ENCODE data around the gene CD180.
A peak's percentile ranks its signal among the peaks of the same experiment; 100 is the strongest.
"Not testable (repeated sequence)": the region's sequence is repeated elsewhere in the genome, so short reads cannot be mapped to it uniquely, and the experiment has no call there.

The CD180 gene

DNA sequence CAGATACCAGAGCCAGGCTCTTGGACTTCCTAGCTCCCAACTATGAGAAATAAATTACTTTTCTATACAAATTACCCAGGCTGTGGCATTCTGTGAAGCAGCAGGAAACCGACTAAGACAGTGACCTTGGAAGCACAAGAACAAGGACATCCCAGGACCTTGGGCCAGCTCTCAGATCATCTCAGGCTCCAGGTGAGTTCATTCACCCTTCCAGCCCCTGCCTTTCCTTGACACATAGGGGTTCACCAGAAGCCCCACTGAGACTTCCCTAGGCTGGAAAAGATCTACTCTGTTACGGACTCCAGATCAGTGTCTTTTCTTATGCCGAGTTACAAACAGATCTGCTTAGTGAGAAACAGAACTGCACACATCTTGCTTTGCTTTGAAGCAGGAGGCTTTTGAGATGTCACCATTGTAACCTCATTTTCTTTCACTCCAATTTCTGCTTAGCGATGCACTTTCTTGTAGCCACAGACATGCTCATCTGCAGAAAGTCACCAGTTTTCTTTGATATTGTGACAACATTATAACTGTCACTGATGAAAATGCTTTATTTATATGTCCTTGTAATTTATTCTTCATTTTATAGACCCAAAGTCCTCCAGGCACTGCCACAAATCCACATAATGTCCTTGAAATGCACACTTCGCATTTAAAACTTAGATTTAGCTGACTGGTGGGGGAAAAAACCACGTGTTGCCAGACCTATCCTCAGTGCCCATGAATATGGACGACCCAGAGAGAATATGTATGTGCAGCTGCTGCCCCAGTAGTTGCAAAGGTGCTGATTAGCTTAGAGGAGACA, 8.1 kb downstream of the CD180 start:
- no peak for DNase-seq

DNA sequence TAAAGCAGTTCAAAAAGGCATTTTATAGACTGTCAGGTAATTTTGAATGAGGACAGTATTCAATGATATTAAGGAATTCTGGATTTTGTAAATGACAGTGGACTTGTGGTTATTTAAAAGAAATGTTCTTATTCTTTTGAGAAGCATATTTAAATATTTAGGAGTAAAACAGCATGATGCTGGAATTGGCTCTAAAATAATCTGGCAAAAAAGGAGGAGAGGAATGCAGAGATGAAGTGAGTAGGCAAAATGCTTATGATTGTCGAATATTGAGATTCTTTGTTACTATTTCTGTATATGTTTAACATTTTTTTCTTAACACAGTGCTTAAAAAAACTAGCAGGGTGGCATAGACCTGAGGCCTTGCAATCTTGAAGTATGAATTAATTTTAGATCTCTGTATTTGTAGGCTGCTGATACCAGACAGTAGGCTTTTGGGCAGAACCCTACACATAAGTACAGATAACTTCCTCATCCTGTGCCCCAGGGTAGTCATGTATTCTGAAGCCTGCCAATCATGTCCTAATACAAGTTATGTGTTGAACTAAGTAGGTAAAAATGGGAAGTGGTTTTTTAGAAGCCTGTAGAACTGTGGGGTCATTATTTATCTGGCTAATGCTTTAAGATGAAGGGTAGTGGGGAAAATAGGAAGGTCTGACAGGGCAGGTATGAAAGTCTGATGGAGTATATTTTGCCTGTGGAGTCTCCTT, 9.4 kb downstream of the CD180 start:
- DNase-seq: no peak

DNA sequence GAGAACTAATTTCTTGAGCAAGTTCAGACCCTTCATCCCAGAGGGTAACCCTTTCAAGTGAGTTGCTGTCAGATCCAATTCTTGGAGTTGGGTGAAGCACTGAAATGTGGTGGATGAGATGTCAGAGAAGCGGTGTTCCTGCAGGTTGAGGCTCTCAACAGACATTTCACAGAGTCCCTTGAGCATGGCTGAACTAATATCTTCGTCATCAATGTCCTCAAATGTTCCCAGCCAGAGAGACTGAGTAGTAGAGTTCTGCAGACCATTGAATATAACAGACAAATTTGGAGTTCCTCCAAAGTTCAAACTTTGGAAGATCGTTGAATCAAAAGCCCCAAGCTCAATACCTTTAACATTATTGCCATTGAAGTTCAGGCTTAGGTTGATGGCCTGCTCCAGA, 12.7 kb downstream of the CD180 start:
- no peak for DNase-seq

- peak; percentile 19 for DNase-seq
These were observed 14.3 kb downstream of the CD180 start for GRCh38 chr5:67182301-67182790.

DNA sequence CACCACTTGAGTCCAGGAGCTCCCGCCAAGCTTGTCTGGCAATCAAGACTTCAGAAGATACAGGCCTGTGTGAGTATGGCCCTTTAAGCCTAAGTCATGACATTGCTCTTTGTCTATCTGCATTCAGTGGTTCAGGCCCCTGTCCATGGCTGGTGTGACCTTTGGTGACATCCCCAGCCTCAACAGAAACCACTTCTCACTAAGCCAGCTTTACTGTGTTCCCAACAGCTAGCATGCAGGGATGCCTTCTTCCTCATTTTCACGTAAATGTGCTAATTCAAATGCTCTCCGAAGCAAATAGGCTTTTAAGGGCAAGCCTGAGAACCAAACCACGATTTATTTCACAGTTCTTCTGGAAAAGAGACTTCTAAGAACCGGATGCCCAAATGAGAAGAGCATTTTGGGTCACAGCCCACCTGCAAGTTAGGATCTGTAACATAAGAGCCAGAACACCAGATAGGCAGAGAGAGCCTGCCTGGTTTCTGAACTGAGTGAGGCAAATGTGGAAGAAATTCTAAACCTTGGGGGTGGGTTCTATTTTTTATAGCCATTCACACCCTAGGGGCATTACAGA, 14.9 kb downstream of the CD180 start:
- DNase-seq: no peak

DNA sequence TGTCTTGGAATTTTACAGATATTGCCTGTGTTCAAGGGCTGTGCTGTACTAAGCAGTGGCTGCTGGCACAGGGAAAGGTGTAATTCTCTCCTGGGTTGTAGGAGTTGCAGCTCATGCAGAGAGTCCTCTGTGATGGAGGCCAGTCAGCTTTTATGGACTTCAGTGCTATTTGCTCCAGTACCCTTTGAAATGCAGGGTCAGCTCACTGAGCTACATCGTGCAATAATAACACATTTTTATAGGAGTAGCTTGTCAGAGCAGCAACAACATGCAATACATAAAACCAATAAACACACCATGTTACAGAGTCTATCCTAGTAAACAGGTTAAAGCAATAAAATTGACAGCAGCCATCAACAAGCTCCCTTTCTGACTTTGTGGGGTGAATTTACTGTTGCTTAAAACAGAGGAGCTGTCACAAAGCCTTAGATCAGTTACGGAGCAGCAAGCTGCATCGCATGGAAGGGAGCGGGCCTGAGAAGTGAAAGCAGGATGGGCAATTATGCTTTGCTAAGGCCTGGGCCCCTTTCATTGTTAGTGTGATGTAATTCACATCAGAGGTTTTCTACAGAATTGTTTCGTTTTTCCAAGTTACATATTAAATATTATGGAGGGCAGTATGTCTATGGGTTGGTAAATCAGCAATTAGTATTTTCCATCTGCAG, 16.8 kb downstream of the CD180 start:
- no peak for DNase-seq

- DNase-seq: no peak
These were observed 17.6 kb downstream of the CD180 start for GRCh38 chr5:67178966-67179365.

DNA sequence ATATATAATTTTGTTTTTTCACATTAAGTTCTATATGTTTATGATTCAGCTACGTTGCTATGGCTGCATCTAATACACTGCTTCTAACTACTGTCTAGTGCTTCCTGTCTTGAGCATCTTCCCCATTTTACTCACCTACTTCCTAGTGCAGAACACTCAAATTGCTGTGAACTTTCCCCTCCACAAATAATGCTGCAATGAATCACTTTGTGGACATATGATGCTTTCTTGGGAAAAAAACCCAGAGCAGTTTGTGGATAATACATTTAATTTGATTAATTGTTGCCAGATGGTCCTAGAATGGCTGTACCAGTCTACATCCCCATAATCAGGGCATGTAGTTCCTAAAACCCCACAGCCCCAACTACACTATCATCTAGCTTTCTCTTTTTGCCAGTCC, 18.5 kb downstream of the CD180 start:
- DNase-seq: no peak

DNA sequence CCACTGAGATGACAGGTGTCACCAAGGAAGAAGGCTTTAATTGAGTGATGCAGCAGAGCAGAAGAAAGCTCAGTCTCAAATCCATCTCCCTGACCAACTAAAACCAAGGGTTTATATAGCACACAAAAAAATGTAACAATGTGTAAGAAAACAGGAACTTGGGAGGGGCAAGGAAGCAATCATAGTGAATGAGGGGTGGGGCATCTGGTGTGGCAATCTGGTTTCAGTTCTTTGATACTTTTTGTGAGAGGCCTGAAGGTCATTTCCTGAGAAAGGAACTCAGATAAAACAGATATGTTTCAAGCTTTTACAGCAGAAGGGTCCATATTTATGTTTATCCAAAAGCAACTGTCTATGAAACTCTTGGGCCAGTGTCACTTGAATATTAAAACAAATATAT, 19.7 kb downstream of the CD180 start:
- DNase-seq: no peak

- DNase-seq: no peak
These were observed 22.6 kb downstream of the CD180 start for GRCh38 chr5:67173959-67174358.

DNA sequence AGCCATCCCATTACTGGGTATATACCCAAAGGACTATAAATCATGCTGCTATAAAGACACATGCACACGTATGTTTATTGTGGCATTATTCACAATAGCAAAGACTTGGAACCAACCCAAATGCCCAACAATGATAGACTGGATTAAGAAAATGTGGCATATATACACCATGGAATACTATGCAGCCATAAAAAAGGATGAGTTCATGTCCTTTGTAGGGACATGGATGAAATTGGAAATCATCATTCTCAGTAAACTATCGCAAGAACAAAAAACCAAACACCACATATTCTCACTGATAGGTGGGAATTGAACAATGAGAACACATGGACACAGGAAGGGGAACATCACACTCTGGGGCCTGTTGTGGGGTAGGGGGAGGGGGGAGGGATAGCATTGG, 23.2 kb downstream of the CD180 start:
- not testable (repeated sequence) for DNase-seq

- DNase-seq: no peak
These were observed 25.8 kb downstream of the CD180 start for GRCh38 chr5:67170767-67171166.

- no peak for DNase-seq
These were observed 28.5 kb downstream of the CD180 start for GRCh38 chr5:67168069-67168468.

GRCh38 chr5:67166460-67167285, 29.9 kb downstream of the CD180 start:
- no peak for DNase-seq

- peak; percentile 74 for DNase-seq
These were observed 30.8 kb downstream of the CD180 start for GRCh38 chr5:67165526-67166459.

DNA sequence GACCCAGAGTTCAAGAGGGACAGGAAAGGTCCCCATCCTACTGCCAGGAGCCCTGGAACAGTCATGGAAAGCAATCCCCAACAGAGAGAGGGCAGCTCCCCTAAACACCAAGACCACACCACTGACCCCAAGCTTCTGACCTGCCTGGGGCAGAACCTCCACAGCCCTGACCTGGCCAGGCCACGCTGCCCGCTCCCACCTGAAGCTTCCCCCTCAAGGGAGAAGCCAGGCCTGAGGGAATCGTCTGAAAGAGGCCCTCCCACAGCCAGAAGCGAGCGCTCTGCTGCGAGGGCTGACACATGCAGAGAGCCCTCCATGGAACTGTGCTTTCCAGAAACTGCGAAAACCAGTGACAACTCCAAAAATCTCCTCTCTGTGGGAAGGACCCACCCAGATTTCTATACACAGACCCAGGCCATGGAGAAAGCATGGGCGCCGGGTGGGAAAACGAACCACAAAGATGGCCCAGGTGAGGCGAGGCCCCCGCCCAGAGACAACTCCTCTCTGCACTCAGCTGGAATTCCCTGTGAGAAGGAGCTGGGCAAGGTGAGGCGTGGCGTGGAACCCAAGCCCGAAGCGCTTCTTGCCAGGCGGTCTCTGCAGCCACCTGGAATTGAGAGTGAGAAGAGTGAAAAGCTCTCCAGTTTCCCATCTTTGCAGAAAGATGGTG, 31.6 kb downstream of the CD180 start:
- DNase-seq: no peak

- no peak for DNase-seq
These were observed 32.6 kb downstream of the CD180 start for GRCh38 chr5:67163863-67164595.

GRCh38 chr5:67163231-67163756, 33.3 kb downstream of the CD180 start:
- no peak for DNase-seq

DNA sequence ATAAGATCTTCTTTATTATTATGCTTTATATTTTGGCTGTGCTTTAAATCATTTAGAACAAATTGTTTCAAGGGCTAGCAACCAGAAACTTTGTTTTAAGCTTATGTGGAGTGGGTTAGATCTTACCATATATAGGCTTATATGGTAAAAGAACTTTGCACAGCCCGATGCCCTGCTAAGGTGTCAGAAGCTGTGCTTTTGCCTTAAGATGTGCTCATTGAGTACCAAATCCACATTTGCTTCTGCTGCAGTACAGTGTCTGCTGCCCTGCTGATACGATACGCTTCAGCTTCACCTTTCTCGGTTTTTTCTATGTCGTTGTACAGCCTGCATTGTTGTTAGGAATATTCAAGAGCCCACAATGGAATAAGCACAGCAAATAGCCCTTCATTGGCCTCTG, 34.8 kb downstream of the CD180 start:
- DNase-seq: no peak
